Liver (tissue), 9 donors: ENCODE data around the gene TH. TPM values are rescaled to one million over a fixed set of nuclear protein-coding genes. Genes with fewer than 3 reads are reported as not detected.

Source experiments
- DNase-seq: peaks from one replicate; pipeline ENCODE4 v3.0.0-alpha.2; 2017; ENCODE audit warnings: low spot score
- H3K27ac ChIP-seq, 2 donors: one replicate each; pipeline ENCODE4 v1.7.0; 2013; ENCODE audit warnings: inconsistent platforms in 2 of 2, low read length in 2 of 2, control low read depth in 1 of 2, low read depth in 1 of 2, mild to moderate bottlenecking in 1 of 2
- H3K27me3 ChIP-seq, 4 donors: one replicate each; pipeline versions ENCODE4 v1.6.1 to v1.7.0; 2013; ENCODE audit warnings: low read length in 3 of 4, inconsistent platforms in 1 of 4, mild to moderate bottlenecking in 1 of 4, moderate library complexity in 1 of 4; ENCODE audit not compliant: control insufficient read depth in 4 of 4, insufficient read depth in 4 of 4
- H3K36me3 ChIP-seq, 4 donors: one replicate each; pipeline versions ENCODE4 v1.6.1 to v1.7.0; 2013; ENCODE audit warnings: low read length in 3 of 4, mild to moderate bottlenecking in 3 of 4, low read depth in 1 of 4, moderate library complexity in 1 of 4; ENCODE audit not compliant: control insufficient read depth in 4 of 4, insufficient read depth in 3 of 4
- H3K4me1 ChIP-seq, 4 donors: one replicate each; pipeline versions ENCODE4 v1.6.1 to v1.7.0; 2013; ENCODE audit warnings: low read length in 3 of 4, mild to moderate bottlenecking in 3 of 4, moderate library complexity in 1 of 4; ENCODE audit not compliant: control insufficient read depth in 4 of 4, insufficient read depth in 4 of 4
- H3K4me3 ChIP-seq, 3 donors: one replicate each; pipeline versions ENCODE4 v1.6.1 to v1.7.0; 2013; ENCODE audit warnings: low read length in 3 of 3, control low read depth in 1 of 3, low read depth in 1 of 3, mild to moderate bottlenecking in 1 of 3
- H3K9ac ChIP-seq, 2 donors: one replicate each; pipeline ENCODE4 v1.7.0; 2013; ENCODE audit warnings: low read length in 2 of 2, mild to moderate bottlenecking in 2 of 2, moderate library complexity in 2 of 2, control low read depth in 1 of 2, low read depth in 1 of 2
- H3K9me3 ChIP-seq, 4 donors: one replicate each; pipeline versions ENCODE4 v1.6.1 to v1.7.0; 2013; ENCODE audit warnings: low read length in 3 of 4; ENCODE audit not compliant: control insufficient read depth in 4 of 4
- FOXA1 ChIP-seq: IDR thresholded peaks from 2 replicates; pipeline ENCODE4 v1.6.1; 2016; ENCODE audit warnings: antibody characterized with exemption
- FOXA2 ChIP-seq: IDR thresholded peaks from 2 replicates; pipeline ENCODE4 v1.6.1; 2016; ENCODE audit warnings: antibody characterized with exemption
- GABPA ChIP-seq, 2 donors: IDR thresholded peaks in 1 of 2; conservative IDR thresholded peaks in 1 of 2; 2 replicates each; pipeline ENCODE4 v1.6.1; 2016; ENCODE audit warnings: antibody characterized with exemption in 2 of 2, mild to moderate bottlenecking in 1 of 2, moderate library complexity in 1 of 2
- RAD21 ChIP-seq, 2 donors: IDR thresholded peaks; 2 replicates each; pipeline ENCODE4 v1.6.1; 2016; ENCODE audit warnings: antibody characterized with exemption in 2 of 2, mild to moderate bottlenecking in 2 of 2
- RXRA ChIP-seq, 2 donors: IDR thresholded peaks; 2 replicates each; pipeline ENCODE4 v1.6.1; 2017 to 2018; ENCODE audit warnings: antibody characterized with exemption in 2 of 2, mild to moderate bottlenecking in 1 of 2
- SP1 ChIP-seq: IDR thresholded peaks from 2 replicates; pipeline ENCODE4 v1.6.1; 2018; ENCODE audit warnings: antibody characterized with exemption, mild to moderate bottlenecking
- TAF1 ChIP-seq: conservative IDR thresholded peaks from 2 replicates; pipeline ENCODE4 v1.6.1; 2016; ENCODE audit warnings: antibody characterized with exemption, mild to moderate bottlenecking
- YY1 ChIP-seq: IDR thresholded peaks from 2 replicates; pipeline ENCODE4 v1.6.1; 2016; ENCODE audit warnings: antibody characterized with exemption, mild to moderate bottlenecking
- WGBS: extraction: QIAGEN DNeasy Blood & Tissue Kit; methylation state at CpG from one replicate; pipeline ENCODE4 v1.1.7; 2013; 5-methylcytosine and 5-hydroxymethylcytosine counted together
- polyA plus RNA-seq, 2 donors: library from polyadenylated mRNA; stranded (reverse) in 1 of 2; unstranded in 1 of 2; fragments of 200-250 nt in 1 of 2; fragments of >200 nt in 1 of 2; fragmentation: Nextera tagmentation in 1 of 2; extraction: Ambion mirVana in 1 of 2; gene quantifications; one replicate each; pipeline versions ENCODE4 v1.2.1 to v1.2.3, GENCODE V29; 2013 to 2015
- total RNA-seq, 2 donors: library from RNA; depleted of rRNA; stranded (reverse); fragments of >200 nt; gene quantifications; one replicate each; pipeline ENCODE4 v1.2.3, GENCODE V29; 2014
- TF ChIP-seq, protein P1 (sequence below): fragments of 150-350 bp; IDR thresholded peaks from 2 replicates; pipeline ENCODE4 v1.5.1; 2017; ENCODE audit warnings: improper control_type of control experiment, low read depth, low read length; ENCODE audit not compliant: missing input control
- TF ChIP-seq, protein P2 (sequence below): IDR thresholded peaks from 2 replicates; pipeline ENCODE4 v1.6.1; 2016; ENCODE audit warnings: antibody characterized with exemption
- TF ChIP-seq, protein P3 (sequence below): IDR thresholded peaks from 2 replicates; pipeline ENCODE4 v1.6.1; 2016; ENCODE audit warnings: antibody characterized with exemption
- TF ChIP-seq, protein P4 (sequence below): IDR thresholded peaks from 2 replicates; pipeline ENCODE4 v1.6.1; 2016; ENCODE audit warnings: antibody characterized with exemption
- donor health status: healthy.
- donor health status: healthy.
- donor health status: healthy.
- donor health status: healthy.
- donor health status: healthy.

Gene TH
- total and polyA plus RNA-seq, 4 donors, result 0.13 to 0.24 TPM; not detected in 2

DNA sequence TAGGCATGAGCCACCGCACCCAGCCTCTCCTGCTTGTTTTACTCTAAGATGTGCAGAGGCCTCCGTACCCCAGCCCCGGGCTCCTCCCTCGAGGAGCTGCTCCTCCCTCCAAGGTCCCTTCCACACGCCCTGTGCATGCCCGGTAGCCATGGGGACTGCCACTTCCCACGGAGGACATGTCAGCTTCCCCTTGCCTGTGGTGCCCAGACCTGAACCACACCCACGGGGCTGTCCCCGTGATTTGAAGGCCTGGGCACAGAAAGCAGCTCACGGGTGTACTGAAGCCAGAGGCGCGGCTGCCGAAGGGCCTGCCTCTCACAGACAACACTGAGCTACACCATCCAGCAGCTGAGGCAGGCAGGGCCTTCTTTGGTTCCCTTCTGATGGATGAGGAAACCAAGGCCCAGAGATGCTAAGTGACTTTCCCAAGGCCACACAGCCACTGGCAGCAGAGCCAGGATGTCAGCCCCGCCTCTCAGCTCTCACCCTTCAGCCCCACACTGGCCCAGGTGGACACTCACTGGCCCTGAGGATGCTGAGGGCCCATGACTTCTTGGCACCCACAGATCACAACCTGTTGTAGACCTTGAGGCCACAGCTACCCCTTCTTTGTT, 17.9 kb downstream of the TH start:
- WGBS, result 35% methylated on average over 14 of the region's 14 CpGs
- H3K27me3 ChIP-seq, result no peaks in the 10 kb centered on the region

DNA sequence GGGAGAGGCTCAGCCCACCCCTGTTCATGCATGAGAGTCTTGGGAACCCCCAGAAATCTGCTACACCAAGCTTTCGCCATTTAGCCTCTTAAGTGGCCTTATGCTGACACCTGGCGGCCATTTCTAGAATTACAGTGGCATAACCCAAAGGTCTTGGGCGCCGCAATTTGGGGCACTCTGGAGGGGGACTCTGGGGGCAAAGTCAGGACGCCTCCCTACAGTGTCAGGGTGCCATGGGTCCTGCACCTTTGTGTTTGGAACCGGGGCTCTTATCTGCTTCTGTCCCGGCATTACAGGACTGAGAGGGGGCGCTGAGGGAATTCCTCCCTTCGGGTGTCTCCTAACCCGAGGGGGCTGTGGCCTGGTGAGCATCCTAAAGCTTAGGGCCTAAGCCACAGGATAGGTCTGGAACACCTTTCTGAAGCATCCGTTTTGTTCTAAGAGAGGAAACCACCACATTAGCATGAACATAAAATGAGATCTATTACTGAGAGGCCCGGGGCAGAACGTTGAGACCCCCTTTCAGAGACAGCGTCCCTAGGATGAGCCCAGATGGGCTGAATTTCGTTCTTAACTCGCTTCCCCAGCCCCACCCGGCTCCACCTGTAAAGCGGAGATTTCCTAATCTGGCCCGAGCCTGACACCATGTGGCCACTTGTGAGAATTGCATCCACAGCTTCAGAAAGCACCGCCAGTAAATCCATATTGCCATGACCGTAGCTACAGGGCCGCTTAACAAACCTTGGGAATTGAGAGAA, 19.9 kb downstream of the TH start:
- TF ChIP-seq, protein P1, sequence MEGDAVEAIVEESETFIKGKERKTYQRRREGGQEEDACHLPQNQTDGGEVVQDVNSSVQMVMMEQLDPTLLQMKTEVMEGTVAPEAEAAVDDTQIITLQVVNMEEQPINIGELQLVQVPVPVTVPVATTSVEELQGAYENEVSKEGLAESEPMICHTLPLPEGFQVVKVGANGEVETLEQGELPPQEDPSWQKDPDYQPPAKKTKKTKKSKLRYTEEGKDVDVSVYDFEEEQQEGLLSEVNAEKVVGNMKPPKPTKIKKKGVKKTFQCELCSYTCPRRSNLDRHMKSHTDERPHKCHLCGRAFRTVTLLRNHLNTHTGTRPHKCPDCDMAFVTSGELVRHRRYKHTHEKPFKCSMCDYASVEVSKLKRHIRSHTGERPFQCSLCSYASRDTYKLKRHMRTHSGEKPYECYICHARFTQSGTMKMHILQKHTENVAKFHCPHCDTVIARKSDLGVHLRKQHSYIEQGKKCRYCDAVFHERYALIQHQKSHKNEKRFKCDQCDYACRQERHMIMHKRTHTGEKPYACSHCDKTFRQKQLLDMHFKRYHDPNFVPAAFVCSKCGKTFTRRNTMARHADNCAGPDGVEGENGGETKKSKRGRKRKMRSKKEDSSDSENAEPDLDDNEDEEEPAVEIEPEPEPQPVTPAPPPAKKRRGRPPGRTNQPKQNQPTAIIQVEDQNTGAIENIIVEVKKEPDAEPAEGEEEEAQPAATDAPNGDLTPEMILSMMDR, result peak; percentile 95
- TF ChIP-seq RAD21 (IDR thresholded peaks at IDR 0.05) (peak; percentile 79 to 84), YY1 (no peak)
- Histone ChIP-seq H3K4me3 (no peak overlapping the region), H3K4me1 (peaks cover 9 to 78% (median 66%) of the 10 kb centered on the region in 4 donors), H3K27me3 (no peaks in the 10 kb centered on the region), H3K9ac (no peak overlapping the region), H3K27ac (peak overlapping the region; percentile 30 to 62), H3K9me3 (no peaks in the 10 kb centered on the region), H3K36me3 (peaks cover 10 to 13% (median 12%) of the 10 kb centered on the region in 4 donors)
- WGBS, result 10% methylated on average over 22 of the region's 22 CpGs
- peak; percentile 85 for DNase-seq

More for the DNA sequence above, 17.9 kb downstream of the TH start:
- TF ChIP-seq, protein P2, sequence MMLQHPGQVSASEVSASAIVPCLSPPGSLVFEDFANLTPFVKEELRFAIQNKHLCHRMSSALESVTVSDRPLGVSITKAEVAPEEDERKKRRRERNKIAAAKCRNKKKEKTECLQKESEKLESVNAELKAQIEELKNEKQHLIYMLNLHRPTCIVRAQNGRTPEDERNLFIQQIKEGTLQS, result no peak
- TF ChIP-seq, protein P3, sequence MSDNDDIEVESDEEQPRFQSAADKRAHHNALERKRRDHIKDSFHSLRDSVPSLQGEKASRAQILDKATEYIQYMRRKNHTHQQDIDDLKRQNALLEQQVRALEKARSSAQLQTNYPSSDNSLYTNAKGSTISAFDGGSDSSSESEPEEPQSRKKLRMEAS, result no peak
- TF ChIP-seq, protein P1, result no peak
- TF ChIP-seq SP1, result no peak
- no peak for TF ChIP-seq FOXA2
- TF ChIP-seq FOXA1, result no peak
- no peak for TF ChIP-seq RXRA (IDR thresholded peaks at IDR 0.05)
- TF ChIP-seq, protein P4, sequence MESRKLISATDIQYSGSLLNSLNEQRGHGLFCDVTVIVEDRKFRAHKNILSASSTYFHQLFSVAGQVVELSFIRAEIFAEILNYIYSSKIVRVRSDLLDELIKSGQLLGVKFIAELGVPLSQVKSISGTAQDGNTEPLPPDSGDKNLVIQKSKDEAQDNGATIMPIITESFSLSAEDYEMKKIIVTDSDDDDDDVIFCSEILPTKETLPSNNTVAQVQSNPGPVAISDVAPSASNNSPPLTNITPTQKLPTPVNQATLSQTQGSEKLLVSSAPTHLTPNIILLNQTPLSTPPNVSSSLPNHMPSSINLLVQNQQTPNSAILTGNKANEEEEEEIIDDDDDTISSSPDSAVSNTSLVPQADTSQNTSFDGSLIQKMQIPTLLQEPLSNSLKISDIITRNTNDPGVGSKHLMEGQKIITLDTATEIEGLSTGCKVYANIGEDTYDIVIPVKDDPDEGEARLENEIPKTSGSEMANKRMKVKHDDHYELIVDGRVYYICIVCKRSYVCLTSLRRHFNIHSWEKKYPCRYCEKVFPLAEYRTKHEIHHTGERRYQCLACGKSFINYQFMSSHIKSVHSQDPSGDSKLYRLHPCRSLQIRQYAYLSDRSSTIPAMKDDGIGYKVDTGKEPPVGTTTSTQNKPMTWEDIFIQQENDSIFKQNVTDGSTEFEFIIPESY, result no peak
- TF ChIP-seq GABPA (IDR thresholded peaks at IDR 0.05 in 1 of 2, conservative IDR thresholded peaks at IDR 0.05 in 1 of 2), result no peak
- TF ChIP-seq TAF1, result no peak
- Histone ChIP-seq H3K9ac (no peak overlapping the region), H3K36me3 (peaks cover 0 to 2% (median under 1%) of the 10 kb centered on the region in 4 donors), H3K4me3 (no peak overlapping the region), H3K4me1 (peaks cover 9 to 89% (median 73%) of the 10 kb centered on the region in 4 donors), H3K27ac (peak overlapping the region in 1 of 2 donors; percentile 19), H3K9me3 (no peaks in the 10 kb centered on the region)
- no peak for DNase-seq
